NCI-H774 (cell line): ENCODE measurements around the gene MOGAT3.

ENCODE experiments used
- DNase-seq: peaks from one replicate; lab custom pipeline; 2025; lab: John Stamatoyannopoulos, UW

The MOGAT3 gene

DNA sequence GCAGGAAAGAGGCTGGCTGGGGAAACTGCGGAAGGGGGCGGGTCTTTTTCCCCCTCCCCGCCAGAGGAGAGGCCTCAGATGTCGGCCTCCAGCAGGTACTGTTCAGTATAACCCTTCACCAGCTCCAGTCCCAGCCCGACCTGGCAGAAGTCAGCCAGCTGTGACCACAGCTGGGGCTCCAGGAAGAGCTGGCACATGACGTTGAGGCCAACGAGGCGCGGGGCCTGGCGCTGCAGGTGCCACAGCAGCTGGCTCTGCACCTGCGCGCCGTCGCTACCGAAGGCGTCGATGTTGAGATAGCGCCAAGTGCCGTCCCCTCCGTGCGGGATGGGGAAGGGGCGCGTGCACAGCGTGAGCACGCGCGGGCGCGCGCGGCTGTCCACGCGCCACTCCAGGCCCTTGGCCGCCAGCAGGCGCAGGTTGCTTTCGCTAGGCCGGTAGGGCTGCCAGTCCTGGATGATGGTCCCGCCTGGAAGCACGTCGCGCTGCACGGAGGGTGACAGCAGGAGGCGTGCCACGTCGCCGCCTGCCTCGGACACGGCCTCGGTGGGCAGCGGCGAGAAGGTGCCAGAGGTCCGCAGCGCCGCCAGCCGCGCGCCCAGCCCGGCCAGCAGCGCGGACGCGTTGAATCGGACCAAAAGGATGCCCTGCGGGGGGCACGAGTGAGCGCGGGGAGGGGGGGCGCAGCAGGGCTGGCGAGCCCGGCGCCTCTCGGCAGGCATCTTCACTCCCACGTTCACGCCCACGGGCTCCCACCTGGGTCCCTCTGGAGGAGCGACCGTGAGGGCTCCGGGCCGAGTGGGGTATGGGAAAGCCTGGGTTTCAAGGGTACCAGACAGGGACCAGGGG is 28.6 kb downstream of the MOGAT3 start:
- peak; percentile 63 for DNase-seq

DNA sequence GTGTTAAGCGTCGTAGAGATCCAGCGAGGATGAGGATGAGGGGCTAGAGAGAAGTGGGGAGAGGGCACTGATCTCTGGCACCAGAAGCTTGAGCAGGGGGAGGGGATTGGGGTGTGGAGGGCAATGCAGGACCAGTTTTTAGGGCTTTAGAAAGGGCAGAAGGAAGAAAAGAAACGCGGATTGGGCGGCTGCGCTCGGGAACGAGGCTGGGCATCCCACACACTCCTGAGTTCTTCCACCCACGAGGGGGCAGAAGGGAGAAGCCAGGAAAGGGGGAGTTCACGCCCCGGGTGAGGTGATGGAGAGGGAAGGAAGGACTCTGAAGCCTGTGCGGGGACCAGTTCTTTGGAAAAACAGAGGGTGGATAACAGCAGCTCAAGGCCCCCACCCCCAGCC is 29.4 kb downstream of the MOGAT3 start:
- no peak for DNase-seq

DNA sequence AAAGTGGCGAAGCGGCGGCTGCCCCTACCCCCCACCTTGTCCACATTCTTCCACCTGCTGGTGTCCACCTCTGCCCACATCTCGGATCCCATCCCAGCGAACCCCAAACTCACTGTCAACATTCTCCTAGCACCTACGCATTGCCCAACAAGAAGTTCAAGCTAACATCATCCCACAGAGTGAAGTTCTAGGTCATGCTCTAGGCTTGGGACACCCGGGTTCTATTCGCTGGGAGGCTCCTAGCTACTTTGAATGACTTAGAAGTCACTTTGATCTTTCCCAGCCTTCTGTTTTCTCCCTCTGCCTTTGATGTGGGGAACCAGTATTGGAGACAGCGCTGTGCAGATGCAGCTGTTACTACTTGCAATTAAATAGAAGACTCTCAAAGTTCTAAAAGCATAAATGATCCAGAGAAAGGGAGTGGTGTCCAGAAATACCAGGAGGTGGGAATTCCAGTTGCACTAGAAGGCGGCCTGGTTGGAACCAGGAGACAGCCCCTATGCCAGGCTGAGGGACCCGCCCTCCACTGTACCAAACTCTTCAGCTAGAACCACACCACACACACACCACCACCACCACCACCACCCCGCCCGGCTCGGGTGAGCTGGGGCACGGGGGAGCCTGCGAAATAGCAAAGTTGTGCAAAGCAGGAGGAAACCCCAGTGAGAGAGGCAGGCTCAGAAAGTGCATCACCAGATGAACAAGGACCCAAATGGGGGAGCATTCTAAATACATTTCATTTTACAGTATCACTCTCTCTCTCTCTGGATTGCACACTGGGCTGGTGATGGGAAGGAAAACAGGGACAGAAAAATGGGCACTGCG is 30.0 kb downstream of the MOGAT3 start:
- no peak for DNase-seq

DNA sequence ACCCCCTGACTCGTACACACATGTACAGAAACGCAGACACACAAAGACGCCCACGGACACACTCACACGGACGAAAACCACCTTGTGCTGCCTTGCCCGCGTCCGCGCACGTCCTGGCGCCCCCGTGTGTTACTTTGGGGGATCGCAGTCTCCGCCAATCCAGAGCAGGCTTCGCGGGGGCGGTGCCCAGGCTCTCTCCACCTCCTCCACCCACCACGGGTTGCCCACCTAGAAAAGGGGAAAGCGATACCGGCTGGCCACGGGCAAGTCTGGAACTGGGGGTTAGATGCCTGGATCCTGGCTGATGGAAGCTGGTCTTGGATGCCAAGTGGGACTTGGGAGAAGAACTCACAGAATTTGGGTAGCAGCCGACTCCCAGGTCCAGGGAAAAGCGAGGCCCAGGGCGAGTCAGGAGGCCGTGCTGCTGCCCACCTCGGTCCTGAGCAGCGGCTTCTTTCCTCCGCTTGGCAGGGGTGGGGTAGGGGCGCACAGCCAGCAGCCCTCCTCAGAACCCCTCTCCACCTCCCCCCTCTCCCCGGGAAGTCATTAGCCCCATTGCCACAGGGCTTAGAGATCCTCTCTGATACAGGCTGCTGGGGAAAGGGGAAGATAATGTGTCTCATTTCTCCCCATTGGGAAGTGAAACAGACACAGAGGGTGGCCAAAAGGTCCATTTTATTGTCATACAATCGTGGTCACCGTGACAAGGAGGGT is 30.8 kb downstream of the MOGAT3 start:
- DNase-seq = peak; percentile 24

DNA sequence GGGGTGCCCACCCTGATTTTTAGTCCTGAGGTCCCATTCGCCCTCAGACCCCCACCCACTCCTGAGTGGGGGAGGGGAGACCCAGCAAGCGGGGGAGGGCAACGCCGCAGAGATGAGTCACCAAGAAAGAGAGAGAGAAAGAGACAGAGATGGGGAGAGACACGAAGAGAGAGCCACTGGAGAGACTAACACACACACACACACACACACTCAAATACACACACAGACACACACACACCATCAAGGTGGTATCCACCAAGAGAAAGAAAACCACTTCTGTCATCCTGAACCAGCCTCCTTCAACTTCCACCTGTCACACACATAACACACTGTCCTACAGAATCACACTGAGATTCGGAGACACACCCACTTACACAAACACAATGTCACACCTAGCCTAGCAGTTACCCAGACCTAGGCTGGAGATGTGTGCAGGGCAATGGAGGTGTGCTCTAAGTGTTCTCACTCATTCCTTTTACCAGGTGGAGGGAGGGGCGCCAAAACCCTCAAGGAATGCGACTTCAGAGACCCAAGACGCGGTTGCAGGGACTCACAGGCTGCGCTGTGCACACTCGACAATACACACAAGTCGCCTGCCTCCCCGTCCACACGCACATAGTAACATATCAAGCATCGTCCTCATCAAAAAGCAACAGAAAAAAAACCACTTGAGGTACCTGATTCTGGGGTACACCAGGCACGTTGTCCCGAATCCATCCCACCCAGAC is 31.6 kb downstream of the MOGAT3 start:
- DNase-seq = no peak

DNA sequence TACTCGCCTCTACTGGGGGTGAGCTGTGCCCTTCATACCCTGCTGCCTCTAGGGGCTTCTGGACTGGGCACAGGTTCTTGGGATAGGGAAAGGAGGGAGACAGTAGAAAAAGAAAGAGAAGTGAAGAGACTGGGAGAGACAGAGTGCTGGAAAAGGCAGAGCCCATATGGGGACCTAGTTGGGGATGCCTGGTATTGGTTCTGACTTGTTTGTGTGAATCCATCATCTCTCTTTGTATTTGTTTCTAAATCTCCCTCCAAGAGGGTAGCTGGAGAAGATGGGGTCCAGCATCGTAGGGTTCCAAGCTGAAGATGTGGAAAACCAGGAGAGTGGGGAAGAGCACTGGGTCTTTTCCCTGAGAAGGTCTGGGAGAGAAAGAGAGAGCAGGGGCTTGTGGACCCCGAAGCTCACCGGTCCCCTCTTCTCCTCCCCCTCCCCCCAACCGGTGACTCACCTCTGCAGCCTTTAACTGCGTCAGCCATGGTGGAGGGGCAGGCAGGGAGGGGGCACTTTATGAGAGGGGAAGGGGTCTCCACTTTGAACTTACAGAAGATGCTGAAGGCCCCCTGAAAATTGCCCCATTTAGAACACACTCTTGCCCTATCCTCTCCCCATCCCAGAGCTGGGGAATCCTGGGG is 32.3 kb downstream of the MOGAT3 start:
- DNase-seq = no peak

DNA sequence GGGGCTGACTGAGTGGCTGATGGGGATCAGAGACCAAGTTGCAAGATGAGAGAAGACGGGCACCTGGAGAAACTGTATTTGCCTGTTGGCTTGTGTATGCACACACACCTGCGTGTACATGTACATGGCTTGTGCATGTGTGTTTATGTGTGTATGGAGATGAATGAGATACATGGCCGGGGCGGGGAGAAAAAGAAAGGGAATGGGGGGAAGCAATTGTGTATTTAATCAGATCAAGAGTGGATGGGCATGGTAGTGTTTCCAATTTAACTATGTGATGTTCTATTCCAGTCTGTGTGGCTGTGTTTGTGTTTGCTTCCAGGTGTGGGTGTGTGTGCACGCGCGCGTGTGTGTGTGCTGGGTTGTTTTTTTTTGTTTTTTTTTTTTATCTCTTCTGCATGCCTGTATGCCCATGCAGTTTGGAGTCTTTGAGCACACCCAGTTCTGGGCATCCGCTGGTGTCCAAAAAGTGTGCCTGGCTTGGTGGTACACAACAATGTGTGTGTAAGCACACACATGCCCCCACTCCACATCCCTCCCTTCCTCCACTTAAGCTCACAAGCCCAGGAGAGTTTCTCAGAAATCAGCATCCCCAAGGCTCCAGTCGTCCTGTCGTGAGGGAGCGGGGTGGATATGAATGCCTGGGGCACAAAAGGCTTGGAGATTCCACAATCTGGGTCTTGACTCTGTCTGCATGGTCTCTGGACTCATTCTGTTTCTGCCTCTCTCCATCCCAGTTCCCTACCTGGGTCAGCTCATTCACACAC is 33.0 kb downstream of the MOGAT3 start:
- no peak for DNase-seq

DNA sequence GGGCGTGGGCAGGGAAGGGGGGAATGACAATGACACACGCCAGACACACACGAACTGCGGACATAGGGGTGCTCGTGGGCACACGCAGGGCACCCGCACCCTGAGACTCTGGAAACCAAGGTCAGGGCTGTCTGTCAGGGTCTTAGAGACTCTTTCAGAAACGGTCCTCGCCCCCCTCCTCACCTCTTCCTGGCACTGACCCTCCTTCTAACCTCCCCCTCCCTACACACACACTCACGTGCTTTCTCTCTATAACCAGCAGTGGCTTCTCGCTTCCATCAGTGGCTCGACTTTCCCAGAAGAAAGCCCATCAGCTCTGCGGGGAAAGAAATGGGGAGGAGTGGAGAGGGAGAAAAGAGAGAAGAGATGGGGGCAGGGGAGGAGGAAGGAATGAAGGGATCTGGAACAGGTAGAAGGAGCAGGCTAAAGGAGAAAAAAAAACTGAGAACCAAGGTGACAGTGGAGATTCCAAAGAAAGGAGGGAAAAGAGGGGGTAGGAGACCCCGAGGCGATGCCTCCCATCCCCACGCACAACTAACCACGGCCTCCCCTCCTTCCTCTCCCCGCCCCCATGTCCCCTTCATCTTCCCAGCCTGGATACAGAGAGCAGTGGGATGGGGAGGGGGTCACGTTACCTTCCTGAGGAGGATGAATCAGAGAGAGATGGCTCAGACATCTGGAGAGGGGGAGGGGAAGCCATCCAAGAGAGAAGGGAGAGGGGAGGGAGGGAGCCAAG is 33.8 kb downstream of the MOGAT3 start:
- DNase-seq = no peak

DNA sequence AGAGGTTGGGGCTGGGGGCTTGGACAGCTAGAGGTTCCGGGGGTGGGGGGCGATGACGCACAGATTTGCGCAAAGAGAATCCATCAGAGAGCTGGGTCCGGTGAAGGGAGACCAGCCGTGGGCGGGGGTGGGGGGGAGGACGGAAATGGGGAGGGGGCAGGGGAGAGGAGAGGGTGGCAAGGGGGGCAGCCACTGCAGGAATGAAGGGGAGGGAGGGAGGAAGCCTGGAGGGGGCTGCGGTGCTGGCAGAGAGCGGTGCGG is 34.3 kb downstream of the MOGAT3 start:
- no peak for DNase-seq

DNA sequence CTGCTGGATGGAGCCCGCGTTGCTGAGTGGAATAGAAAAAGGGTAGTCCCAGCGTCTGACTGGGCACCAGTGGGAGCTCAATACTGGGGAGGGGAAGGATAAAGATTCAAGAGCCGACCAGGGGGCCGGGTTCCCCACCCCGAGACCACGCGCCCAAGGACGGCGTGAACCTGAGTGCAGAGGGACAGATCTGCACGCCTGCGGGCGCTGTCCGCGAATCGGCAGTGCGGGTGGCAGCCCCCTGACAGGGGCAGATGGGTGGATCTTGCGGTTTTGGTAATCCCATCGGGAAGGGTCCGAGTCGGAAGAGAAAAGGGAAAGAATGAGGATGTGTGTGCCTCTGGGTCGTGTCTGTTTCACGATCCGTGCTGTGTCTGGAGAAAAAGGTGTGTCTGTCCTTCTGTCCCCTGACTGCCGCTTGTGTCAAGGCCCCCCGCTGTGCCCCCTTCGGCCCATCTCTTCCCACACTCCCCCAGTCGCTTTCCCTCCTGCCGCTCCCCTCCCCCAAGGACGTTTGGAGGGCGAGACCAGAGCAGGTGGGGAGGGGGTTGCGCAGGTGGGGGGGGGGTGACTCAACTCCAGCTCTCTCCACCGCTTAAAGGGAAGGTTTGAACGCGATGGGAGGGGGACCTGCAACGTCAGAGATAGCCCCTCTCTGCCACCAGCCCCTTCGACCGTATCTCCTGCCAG is 34.7 kb downstream of the MOGAT3 start:
- no peak for DNase-seq

DNA sequence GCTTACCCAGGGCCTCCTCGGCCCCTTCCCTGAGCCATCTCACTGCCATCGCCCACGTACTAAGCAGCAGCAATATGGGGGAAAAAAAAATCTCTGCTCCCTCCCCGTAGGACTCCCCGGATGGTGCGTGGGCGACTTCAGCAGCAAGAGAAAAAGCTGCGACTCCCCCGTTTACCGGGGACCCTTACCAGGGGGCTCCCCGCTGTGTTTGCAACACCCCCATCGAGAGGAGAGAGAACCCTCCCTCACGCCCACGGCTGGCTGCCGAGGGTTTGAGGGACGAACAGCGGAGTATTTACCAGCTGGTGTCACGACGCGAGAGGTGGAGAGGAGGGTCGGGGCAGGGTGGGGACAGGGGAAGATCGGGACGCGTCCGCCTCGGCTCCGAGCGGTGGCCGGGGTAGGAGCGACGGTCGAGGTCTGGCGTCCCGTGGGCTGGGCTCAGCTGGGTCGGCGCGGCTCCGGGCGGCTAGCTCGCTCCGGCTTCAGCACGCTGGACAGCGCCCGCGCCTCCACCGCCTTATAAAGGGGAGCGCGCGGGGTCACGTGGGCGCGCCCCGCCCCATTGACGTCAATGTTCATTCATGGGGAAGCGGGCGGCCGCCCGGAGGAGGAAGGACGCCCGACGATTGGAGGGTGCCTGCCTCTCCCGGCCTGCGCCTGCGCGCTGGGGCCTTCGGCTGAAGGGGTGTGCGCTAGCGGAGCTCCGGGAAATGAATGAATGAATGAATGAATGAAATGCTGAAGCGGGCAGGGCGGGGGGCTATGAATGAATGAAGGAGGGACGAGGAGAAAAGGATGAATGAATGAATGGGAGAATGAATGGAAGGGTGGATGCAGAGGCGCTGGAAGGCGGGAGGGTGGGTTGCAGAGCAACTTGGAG is 35.5 kb downstream of the MOGAT3 start, which contains the start of gene VGF:
Gene VGF (minus strand): TSS at position 495 of the 883 bp plus-strand sequence. CDS start 726 bp downstream, outside the sequence.
- peak; percentile 94 for DNase-seq

DNA sequence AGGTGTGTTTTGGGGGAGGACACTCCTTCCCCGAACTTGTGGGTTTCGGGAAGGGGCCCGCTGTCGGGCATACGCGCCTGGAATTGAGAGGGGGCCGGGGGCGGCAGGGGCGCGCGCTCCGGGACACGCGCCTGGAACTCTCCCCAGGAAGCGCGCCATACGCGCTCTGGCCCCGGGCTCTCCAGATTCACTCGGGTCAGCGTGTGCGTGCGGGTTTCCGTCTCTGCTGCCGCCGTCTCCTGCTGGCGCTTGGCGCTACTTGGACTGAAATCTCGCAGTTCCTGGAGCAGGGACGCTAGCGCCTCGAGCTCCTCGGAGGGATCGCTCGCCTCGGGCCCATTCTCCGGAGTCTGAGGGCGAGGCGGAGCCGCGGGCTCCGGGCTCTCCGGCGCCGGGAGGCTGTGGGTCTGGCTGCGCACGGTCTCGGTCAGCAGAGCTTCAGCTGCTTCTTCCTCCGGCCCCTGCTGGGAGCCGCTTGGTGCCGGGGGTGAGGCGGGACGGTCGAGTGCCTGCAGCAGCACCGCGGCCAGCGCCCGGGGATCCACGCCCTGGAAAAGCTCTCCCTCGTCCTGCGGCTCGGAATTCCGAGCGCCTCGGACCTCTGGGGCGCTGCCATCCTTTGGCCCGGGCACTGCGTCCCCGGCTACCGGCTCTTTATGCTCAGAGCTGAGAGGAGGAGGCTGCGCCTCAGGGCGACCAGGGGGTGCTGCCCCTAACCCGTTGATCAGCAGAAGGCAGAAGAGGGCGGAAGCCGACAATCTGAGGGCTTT is 36.6 kb downstream of the MOGAT3 start:
- DNase-seq = no peak

DNA sequence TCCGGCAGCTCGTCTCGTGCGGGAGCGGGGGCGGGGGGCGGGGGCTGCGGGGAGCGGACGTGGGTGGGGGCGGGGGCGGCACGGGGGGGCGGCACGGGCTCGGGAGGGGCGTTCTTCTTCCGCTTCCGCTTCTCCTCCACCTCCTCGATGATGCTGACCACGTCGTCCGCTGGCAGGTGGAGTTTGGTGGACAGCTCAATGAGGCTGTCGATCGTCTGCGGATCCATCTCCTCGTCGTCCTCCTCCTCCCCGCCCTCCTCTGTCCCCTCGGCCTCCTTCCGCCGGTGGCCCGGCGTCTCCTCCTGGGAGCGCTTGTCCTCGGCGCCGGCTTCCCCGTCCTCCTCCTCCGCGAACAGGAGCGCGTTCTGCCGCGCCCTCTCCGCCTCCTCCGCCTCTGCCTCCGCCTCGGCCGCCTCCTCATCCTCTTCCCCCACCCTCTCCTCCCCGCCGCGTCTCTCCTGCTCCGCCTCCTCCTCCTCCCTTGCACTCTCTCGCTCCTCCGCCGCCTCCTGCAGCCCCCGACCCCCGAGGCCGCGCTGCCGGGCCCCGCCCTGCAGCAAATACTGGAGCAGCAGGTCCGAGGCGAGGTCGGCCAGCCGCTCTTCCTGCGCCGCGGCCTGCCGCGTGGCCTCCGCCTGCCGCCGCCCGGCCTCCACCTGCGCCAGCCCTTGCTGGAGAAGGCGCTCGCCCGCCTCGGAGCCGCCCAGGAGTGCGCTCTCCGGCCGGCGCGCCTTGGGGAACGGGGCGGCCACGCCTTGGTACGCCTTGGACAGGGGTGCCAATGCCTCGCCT is 37.4 kb downstream of the MOGAT3 start:
- DNase-seq = peak; percentile 42

DNA sequence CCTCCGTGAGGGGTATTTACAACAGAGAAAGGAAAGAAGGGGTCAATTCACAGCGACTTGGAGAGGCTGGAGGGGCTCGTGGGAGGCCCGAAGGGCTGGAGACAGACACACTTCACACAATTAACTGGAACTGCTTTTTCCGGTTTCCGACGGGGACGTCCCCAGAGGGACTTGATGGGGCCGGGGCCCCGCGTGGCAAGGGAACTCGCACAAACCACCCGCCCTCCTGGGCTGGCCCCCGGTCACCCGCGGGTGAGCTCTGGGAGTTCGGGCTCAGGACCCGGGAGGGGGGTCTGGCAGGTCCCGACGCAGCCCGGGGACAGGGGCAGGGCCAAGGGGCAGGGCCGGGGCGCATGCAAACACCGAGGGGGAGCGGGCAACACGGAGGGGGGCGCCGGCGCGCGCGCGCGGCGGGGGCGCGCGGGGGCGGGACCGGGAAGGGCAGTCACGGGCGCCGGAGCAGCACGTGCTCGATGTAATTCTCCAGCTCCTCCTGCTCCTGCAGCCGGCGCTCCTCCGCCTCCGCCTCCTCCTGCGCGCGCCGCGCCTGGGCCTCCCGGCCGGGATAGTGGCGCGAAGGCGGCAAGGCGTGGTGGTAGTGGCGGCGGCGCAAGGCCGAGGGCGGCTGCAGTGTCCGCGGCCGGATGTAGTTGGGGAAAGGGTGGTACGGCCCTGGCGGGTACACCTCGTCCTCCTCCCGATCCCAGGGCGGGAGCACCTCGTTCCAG is 38.1 kb downstream of the MOGAT3 start:
- peak; percentile 50 for DNase-seq

DNA sequence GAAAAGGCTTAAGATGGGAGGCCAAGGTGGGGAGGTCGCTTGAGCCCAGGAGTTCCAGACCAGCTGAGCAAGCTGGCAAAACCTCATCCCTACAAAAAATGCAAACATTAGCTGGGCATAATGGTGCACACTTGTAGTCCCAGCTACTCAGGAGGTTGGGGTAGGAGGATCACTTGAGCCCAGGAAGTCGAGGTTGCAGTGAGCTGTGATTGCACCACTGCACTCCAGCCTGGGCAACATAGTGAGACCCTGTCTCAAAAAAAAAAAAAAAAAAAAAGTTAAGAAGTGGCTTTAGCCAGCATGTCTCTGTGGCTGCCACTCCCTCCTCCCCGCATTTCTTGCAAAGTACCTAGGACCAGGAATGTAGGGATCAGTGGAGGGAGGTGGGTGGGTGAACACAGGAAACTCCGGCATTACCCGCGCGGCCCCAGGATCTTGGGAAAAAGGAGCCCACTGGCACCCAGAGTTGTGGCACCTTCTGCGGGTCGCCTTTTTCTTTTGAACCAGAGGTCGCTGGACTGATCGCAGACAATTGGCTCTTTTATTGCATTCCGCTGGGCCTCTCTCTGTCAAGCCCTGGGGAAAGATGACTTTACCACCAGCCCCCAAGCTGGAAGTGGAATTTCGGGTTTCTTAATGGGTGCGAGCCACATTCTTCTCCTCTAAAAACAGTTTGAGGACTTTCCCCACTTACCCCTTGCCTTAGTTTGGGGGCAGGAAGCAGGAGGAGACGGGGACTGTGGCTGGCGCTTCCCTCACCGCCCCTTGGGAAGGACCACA is 39.0 kb downstream of the MOGAT3 start:
- no peak for DNase-seq
